ENCODE data around the gene ADAMTS3. TPM values are rescaled to one million over a fixed set of nuclear protein-coding genes. Genes with fewer than 3 reads are reported as not detected.

The ADAMTS3 gene
- total RNA-seq, 4 donors from 2014 or later: 0.54 to 1.7 TPM; not detected in 2

GRCh38 chr4:72440386-72440785 is 128.6 kb downstream of the ADAMTS3 start:
- Histone ChIP-seq H3K36me3 (no peaks in the 10 kb centered on the region), H3K4me3 (no peak overlapping the region), H3K4me1 (no peaks in the 10 kb centered on the region), H3K27ac (no peak overlapping the region), H3K27me3 (no peaks in the 10 kb centered on the region), H3K9me3 (no peaks in the 10 kb centered on the region)
- DNase-seq: no peak
- TF ChIP-seq CTCF (IDR thresholded peaks at IDR 0.05): no peak
- TF ChIP-seq POLR2A (IDR thresholded peaks at IDR 0.05): no peak

- DNase-seq: no peak
- no peaks in the 10 kb centered on the region for H3K9me3 ChIP-seq
- no peaks in the 10 kb centered on the region for H3K27me3 ChIP-seq
- no peak overlapping the region for H3K4me3 ChIP-seq
- H3K4me1 ChIP-seq: no peaks in the 10 kb centered on the region
- TF ChIP-seq POLR2A (IDR thresholded peaks at IDR 0.05) (no peak), CTCF (IDR thresholded peaks at IDR 0.05) (no peak)
- H3K27ac ChIP-seq: no peak overlapping the region
- no peaks in the 10 kb centered on the region for H3K36me3 ChIP-seq
These were observed 136.0 kb downstream of the ADAMTS3 start for GRCh38 chr4:72432975-72433374.

GRCh38 chr4:72432282-72432681 is 136.7 kb downstream of the ADAMTS3 start:
- no peak overlapping the region for H3K4me3 ChIP-seq
- DNase-seq: no peak
- TF ChIP-seq CTCF (IDR thresholded peaks at IDR 0.05): no peak
- TF ChIP-seq POLR2A (IDR thresholded peaks at IDR 0.05): no peak
- no peaks in the 10 kb centered on the region for H3K36me3 ChIP-seq
- H3K27ac ChIP-seq: no peak overlapping the region
- no peaks in the 10 kb centered on the region for H3K4me1 ChIP-seq
- H3K27me3 ChIP-seq: no peaks in the 10 kb centered on the region
- no peaks in the 10 kb centered on the region for H3K9me3 ChIP-seq

- Histone ChIP-seq H3K4me1 (no peaks in the 10 kb centered on the region), H3K9me3 (no peaks in the 10 kb centered on the region), H3K36me3 (no peaks in the 10 kb centered on the region), H3K27ac (no peak overlapping the region), H3K27me3 (no peaks in the 10 kb centered on the region), H3K4me3 (no peak overlapping the region)
- TF ChIP-seq CTCF (IDR thresholded peaks at IDR 0.05): no peak
- TF ChIP-seq POLR2A (IDR thresholded peaks at IDR 0.05): no peak
- DNase-seq: no peak
These were observed 138.0 kb downstream of the ADAMTS3 start for GRCh38 chr4:72430988-72431387.

- Histone ChIP-seq H3K4me3 (no peak overlapping the region), H3K36me3 (no peaks in the 10 kb centered on the region), H3K27ac (no peak overlapping the region), H3K4me1 (no peaks in the 10 kb centered on the region), H3K9me3 (no peaks in the 10 kb centered on the region), H3K27me3 (no peaks in the 10 kb centered on the region)
- no peak for DNase-seq
- TF ChIP-seq POLR2A (IDR thresholded peaks at IDR 0.05) (no peak), CTCF (IDR thresholded peaks at IDR 0.05) (no peak)
These were observed 139.0 kb downstream of the ADAMTS3 start for GRCh38 chr4:72430050-72430449.

- Histone ChIP-seq H3K27me3 (no peaks in the 10 kb centered on the region), H3K4me1 (no peaks in the 10 kb centered on the region), H3K36me3 (no peaks in the 10 kb centered on the region), H3K9me3 (no peaks in the 10 kb centered on the region), H3K4me3 (no peak overlapping the region), H3K27ac (no peak overlapping the region)
- TF ChIP-seq CTCF (IDR thresholded peaks at IDR 0.05) (no peak), POLR2A (IDR thresholded peaks at IDR 0.05) (no peak)
- DNase-seq: no peak
These were observed 139.6 kb downstream of the ADAMTS3 start for GRCh38 chr4:72429397-72429889.
